ENCODE measurements around the gene ZCCHC10.
"Not testable (repeated sequence)": the region's sequence is repeated elsewhere in the genome, so short reads cannot be mapped to it uniquely, and the experiment has no call there.

ZCCHC10 gene

DNA sequence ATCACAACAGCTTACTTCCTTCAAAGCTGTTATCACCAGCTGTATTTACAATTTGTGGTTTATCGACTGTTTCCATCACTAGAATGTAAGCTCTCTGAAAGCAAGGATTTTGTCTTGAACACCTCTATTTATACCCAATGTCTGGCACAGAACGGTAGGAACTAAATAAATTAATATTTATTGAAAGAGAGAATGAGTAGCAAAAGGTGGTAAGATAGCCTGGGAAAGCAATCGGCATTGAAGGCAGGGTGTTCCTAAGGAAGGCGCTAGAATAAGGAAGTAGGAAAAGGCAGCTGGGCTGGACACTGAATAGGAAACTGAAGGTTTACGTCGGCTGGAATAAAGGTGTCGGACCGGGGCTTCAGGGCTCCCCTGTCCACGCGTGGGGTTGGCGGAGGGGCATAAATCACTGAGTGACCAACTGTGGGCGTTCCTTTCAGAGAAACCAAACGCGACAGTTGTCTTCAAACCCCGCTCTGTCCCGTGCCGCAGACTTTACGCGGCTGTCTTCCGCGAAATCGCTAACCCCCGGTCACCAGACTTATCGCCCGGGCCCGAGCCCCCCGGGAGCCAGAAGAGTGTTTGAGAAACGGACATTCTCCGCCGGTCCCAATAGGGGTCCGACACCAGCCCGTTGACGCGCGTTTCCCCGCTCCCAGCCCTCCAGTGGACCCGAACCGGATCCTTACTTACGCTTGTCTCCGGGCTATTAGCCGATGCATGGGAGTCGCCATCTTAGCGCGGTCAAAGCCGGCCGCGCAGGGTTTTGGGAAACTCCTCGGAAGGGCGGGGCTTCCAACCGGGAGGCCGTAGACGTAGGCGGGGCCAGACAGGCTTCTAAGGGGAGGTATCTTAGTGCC lies at the start of gene ZCCHC10:
ZCCHC10 (minus strand) TSS at position 746 of the 860 bp plus-strand sequence; CDS start at position 734, 12 bp downstream.
- DNase-seq (ENCODE audit: low spot score), result peak; percentile 92

DNA sequence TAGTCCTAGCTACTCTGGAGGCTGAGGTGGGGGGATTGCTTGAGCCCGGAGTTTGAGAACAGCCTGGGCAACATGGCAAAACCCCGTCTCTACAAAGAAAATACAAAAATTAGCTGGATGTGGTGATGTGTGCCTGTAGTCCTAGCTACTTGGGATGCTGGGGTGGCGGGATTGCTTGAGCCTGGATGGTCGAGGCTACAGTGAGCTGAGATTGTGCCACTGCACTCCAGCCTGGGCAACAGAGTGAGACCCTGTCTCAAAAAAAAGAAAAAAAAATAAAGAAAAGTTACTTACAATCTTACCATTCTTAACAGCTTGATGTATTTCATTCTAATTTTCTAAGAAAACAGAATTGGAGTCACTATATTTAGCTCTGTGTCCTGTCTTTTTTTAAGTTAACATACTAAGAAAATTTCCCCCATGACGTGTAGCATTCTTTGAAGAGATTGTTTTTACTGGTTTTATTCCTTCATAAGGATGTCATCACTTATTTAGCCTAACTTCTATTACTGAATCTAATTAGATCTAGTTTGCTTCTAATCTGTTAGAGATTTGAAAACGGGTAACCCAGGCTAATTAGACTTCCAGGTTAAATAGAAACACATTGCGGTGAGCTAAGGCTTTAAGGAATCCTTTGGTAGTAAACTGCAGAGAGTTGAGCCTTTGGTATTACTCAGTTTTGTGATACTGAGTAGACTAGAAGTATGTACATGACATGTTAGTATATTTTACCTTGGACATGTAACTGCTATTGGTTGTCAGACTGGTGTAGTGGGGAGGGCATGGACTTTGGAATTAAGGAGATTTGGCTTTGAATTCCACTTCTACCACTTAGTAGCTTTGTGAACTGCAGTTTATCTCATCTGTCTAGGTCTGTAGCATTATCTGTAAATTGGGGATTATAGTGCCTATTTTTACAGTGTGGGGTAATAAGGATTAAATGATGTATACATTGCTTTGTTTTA lies 49.5 kb upstream of the ZCCHC10 start:
- DNase-seq (ENCODE audit: low spot score), result no peak

DNA sequence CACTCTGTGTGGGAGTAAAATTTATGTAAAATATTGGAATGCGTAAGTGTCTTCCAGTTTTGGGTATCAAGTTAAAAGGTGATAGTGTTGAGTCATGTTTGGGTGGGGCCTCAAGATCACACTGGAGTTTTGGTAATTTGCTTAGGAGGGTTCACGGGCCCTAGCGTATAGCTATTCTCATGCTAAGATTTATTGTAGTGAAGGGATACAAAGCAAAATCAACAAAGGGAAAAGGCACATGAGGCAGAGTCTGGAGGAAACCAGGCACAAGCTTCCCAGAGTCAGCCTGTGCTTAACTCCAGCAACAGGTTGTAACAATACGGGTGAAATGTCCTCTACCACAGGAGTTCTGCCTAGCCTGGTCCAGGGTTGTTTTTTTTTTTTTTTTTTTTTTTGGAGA lies 45.7 kb upstream of the ZCCHC10 start:
- no peak for DNase-seq (ENCODE audit: low spot score)

DNA sequence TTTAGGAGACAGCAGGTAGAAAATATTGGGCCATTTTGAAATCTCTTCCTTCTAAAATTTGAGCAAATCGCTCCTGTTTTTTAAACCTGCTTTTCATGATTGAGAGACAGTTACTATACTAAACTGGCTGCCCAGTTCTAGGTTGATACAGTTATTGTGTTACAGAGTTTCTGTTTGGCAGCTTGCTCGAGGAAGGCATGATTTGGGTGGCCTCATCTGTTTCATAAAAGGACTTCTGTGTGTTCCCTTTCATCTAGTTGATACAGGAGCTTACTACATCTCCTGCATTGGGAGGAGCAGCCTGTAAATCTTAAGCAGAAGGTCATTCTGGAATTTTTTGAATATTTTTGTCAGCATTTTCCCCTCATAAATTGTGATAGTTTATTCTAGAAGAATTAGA lies 39.7 kb upstream of the ZCCHC10 start:
- DNase-seq (ENCODE audit: low spot score), result no peak

DNA sequence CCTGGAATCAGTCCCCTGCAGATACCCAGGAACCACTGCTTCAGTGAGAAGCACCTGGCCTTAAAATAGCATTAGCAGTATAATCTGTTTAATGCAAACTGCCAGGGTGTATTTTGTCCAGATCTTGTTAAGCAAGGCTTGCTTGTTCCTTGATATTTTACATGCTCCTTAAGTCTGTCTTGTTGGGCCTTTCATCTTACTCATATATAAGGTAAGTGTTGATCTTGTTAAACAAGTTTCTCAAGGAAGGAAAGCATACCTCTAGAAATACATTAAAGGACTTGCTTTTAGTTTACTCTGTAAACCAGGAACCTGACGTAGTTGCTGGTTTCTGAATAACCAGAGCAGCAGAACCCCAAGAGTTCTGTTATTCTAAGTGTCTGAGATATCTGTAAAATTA lies 39.1 kb upstream of the ZCCHC10 start:
- no peak for DNase-seq (ENCODE audit: low spot score)

DNA sequence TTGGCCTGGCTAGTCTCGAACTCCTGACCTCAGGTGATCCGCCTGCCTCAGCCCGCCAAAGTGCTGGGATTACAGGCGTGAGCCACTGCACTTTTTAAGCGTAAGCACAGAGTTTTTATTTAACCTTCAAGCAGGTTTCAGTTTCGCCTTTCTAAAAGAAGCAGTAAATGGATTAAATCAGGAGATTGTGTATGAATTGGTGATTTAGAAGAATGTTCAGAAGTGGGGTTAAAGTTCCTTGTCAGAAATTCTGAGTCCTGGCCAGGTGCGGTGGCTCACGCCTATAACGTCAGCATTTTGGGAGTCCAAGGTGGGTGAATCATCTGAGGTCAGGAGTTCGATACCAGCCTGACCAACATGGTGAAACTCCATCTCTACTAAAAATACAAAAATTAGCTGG lies 37.6 kb upstream of the ZCCHC10 start:
- DNase-seq (ENCODE audit: low spot score), result no peak

DNA sequence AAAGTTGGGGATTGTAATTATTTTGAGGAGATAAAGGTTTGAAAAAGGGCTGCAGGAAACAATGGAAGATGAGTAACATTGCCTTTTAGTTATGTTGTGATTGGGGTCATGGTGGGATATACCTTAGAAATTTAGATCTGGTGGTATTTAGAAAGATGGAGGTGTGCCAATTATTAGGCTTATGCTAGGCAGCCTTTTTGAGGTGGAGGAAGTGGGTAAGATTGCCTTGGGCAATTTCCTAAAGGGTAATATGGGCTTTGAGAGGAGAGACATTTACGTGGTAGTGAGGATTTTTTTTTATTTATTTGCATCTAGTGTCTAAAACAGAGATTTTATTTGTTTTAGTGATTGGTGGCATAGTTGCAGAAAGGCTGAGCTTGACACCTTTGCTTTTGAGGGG lies 35.9 kb upstream of the ZCCHC10 start:
- DNase-seq (ENCODE audit: low spot score), result no peak

DNA sequence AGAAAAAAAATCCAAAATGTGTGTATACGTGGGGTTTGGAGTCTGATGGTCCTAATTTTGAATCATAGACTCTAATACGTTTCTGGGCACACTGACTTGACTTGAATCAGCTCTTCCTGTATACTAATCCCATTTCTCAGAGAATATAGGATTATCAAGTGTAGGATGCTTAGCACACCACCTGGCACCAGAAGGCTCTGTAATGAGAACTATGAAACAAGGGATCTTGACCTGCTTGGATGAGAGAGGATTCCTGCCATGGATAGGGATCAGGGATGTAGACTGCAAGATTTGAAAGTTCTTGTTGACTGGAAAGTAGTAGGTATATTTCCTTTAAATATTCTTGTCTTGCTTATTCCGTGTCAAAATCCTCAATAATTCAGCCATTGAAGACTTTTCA lies 33.3 kb upstream of the ZCCHC10 start:
- no peak for DNase-seq (ENCODE audit: low spot score)

DNA sequence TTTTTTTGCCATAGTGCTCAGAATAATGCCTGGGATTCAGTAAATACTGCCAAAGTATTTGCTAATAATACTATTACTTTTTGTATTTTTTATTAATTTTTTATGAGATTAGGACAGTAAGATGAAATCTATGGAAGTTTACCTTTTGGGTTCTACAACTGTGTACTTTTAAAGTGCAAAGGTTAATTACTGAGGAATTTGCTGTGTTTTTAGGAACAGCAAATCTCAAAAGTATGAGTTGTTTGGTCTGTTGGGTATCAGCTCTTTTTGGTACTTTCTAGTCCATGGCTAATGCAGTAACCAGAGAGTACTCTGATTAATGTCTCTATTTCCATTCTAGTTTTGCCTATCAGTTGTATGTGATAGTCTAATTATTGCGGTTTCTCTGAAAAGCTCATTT lies 30.5 kb upstream of the ZCCHC10 start:
- no peak for DNase-seq (ENCODE audit: low spot score)

DNA sequence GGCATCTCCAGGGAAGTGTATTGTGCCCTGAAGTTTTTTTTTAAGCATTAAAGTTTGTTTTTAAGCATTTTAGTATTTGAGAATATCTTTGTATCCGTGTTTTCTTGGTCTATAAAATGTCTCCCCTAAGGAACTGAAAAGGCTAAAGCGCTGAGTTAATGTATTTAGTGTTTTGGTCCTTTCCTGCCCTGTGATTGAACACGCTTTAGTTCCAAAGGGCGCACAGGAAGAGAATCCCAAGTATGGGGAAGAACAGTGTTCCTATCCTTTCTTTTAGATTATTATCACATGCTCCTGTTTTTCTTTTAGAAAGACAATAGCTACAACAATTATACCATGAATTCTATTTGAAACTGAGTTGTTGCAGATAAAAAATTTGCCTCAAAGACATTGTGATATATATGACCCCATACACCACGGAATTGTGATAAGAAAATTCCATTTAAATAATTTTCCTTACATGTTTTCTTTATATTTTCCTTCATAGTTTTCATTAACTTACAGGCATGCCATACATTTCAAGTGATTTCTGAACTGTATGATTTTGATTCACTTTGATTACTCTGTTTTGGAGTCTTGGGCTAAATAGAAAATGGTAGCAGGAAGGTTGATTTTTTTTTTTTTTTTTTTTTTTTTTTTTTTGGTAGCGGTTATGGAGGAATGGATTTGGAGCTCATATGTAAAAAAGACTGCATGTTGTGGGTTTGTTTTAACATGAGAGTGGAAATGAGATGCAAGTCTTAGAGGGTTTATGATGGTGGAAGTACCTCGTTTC lies 28.5 kb upstream of the ZCCHC10 start:
- DNase-seq (ENCODE audit: low spot score), result no peak

DNA sequence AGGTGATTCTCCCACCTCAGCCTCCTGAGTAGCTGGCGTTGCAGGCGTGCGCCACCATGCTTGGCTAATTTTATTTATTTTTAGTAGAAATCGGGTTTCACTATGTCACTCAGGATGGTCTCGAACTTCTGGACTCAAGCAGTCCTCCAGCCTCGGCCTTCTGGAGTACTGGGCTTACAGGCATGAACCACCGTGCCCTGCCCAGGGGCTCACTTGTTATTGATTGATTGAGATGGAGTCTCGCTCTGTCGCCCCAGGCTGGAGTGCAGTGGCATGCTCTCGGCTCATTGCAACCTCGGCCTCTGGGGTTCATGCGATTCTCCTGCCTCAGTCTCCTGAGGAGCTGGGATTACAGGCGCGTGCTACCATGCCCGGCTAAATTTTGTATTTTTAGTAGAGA lies 27.1 kb upstream of the ZCCHC10 start:
- no peak for DNase-seq (ENCODE audit: low spot score)

DNA sequence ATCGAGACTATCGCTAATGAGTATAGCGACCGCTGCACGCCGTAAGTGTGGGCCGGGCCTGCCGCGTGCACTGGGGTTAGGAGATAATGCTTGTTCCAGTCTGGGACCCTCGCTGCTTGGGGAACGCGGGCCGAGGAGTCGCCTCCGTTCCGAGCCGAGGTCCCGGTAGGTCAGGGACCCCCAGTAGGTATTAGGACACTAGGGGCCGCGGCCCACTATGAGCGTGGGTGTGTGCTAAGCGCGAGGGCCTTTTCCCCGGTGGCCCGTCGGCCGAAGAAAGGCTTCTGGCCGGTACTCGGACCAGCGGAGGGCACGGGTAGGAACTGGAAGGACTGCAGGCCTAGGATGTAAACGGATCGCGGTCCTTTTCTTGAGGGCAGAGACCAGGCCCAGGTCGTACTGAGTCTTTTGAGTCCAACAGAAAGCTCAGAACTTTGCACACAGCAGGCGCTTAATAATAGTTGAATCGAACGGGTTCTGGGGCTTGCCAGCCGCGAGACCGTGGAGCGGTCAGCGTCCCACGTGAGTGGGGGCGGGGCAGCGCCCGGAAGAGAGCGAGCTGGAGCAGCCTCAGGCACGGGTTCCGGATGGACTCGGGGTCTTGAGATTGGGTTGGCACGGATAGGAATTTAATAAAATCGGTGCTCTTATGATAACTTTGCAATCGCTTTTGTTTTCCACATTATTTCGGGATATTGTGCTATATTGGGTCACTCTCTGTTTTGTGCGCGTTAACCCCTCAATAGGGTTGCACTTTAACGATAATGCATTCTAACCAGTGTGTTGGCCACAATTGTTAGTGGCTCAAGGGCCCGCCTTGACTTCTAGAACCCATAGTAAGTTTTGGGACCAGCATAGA lies 26.2 kb upstream of the ZCCHC10 start:
- DNase-seq (ENCODE audit: low spot score), result peak; percentile 38

DNA sequence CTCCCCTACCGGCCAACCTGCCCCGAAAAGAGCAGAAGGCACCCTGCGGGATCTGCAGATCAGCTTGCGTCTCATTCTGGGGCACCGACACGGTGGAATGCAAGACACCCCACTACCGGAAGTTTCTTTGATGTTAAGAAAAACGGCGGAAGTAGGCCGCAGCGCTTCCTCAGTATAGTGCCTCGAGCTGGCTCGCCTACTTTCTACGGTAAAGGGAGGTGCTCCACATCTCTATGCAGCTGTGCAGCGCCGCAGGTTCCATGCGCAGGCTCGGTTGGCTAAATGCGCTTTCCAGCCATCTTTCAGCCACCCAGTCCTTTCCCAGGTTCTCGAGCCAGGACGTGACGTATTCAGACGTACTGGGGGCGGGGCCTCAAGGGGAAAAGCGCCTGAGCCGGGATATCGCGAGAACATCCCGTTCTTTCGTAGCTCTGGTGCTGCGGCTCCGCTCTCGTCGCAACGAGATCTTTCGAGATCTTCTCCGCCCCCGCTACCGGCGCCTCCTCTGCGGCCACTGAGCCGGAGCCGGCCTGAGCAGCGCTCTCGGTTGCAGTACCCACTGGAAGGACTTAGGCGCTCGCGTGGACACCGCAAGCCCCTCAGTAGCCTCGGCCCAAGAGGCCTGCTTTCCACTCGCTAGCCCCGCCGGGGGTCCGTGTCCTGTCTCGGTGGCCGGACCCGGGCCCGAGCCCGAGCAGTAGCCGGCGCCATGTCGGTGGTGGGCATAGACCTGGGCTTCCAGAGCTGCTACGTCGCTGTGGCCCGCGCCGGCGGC lies 25.4 kb upstream of the ZCCHC10 start, which contains the start of gene HSPA4:
HSPA4 (plus strand) TSS at position 472 of the 775 bp plus-strand sequence; CDS start at position 710, 238 bp downstream.
- peak; percentile 99 for DNase-seq (ENCODE audit: low spot score)

DNA sequence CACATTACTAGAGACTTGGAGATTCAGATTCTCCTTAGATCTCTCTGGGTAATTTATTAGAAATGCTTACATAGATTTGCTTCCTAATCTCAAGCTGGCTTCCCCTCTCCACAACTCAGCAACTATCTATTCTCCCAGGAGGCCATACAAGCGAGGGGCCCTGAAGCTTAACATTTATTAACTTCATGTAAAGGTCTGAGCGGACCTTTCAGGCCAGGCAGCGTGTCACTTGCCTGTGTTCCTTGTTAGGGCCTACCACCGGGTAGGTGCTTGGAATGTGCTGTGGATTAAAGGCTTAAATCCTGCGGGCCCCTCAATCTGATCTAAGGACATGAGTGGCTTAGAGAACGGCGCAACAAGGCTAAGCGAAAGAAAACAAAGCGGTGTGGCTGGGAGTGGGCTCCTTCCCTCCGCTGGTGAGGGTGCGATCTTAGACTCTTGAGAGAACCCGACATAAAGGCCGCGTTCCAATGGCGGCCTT lies 24.8 kb upstream of the ZCCHC10 start:
- no peak for DNase-seq (ENCODE audit: low spot score)

DNA sequence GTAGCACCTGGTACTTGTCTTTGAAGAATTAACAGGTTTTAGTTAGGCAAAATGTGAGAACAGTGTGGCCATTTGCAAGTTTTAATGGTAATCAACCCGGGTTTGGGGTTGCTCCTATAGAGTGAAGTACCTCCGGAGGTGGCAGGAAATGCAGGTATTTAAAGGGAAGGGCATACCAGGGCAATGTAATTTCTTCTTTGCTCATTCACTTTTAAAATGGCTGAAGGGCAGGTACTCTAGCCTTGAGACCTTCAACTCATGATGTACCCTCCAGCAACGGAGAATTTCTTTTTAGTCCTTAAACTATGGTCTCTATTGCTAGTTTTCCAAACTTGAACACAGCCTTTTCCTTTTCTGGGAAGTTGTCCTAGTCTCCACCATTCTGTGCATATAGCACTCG lies 24.2 kb upstream of the ZCCHC10 start:
- DNase-seq (ENCODE audit: low spot score), result no peak

DNA sequence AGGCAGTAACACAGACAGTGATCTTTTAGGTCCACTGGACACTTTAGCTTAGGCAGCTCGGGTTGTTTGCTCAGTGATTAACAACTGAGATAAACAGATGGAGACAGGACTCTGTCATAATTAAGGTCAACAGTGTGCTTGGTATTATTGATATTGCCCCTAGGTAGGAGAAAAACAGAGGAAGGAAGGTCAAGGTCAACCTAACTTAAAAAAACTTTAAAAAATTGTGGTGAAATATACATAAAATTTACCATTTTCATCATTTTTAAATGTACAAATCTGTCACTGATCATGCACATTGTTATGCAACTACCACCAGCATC lies 23.3 kb upstream of the ZCCHC10 start:
- no peak for DNase-seq (ENCODE audit: low spot score)

DNA sequence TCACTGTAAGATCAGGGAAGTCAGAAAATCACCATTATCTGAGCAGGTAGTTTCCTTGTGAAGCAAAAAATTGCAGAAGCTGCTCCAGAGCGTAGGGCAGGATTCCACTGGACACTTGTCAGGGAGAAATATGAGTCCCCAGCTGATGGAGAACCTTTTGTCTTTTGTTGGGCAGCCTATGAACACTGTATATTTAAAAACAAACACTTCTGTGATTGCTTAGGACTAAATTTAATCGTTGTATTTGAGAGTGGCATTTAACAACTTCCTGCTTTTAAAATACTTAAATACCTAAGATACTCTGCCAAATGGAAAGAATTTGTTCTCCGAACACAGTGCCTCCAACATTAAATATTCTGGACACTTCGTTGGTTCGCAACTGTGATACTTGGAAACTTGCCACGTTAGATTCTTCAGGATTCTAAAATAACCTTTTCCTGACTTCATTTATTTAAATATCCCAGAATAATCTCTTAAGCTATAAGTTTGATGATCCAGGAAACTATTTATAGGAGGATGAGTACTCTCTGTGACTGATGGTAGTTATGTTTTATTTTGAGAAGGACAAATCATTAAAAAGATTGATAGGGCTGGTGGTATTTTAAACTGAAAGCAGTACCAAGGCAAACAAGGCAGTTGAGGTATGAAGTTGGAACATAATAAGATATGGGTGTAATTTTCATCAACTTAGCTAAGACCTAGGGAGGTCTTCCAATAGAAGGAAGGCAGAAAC lies 22.8 kb upstream of the ZCCHC10 start:
- no peak for DNase-seq (ENCODE audit: low spot score)

DNA sequence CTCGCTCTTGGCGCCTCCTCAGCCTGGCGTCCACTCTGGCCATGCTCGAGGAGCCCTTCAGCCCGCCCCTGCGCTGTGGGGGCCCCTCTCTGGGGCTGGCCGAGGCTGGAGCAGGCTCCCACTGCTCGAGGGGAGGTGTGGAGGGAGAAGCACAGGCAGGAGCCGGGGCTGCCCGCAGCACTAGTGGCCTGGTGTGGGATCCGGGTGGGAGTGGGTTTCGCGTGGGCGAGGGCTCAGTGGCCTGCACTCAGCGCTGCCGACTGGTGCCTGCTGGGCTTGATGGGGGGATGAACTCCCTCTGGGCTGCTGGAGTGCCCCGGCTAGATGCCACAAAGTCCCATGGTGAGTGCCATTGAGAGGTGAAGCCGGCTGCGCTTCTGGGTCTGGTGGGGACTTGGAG lies 21.1 kb upstream of the ZCCHC10 start:
- no peak for DNase-seq (ENCODE audit: low spot score)

DNA sequence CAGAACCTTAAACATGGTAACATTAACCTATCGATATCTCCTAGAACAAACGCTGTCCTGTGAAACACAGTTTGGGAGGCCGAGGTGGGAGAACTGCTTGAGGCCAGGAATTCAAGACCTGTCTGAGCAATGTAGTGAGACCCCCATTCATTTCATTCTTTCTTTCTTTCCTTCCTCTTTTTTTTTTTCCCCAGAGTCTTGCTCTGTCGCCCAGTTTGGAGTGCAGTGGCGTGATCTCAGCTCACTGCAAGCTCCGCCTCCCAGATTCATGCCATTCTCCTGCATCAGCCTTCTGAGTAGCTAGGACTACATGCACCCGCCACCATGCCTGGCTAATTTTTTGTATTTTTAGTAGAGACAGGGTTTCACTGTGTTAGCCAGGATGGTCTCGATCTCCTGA lies 20.2 kb upstream of the ZCCHC10 start:
- not testable (repeated sequence) for DNase-seq (ENCODE audit: low spot score)

DNA sequence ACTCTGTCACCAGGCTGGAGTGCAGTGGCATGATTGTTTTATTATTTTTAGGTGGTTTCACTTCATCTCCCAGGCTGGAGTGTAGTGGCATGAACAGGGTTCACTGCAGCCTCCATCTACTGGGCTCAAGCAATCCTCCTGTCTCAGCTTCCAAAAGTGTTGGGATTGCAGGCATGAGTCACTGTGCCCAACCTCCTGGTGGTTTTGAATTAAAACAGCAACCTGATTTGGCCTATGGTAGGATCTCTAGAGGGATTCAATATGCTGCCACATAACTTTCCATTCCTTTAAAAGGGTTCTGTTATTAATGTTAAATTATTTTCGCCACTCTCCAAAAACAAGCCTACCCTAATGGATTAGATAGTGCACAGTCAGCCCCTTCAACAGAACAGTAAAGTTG lies 15.6 kb upstream of the ZCCHC10 start:
- DNase-seq (ENCODE audit: low spot score), result no peak

All from globus pallidus (tissue), 1 donor.